Endothelial cell of hepatic sinusoid (primary cell): ENCODE results near the gene PTF1A.
"Not testable (repeated sequence)": the region's sequence is repeated elsewhere in the genome, so short reads cannot be mapped to it uniquely, and the experiment has no call there.

Source experiments
- in situ Hi-C: cut with HindIII; loops from 2 replicates; pipeline ENCODE4 v1.10.0; 2017; ENCODE audit warnings: low sequenced_read_pairs

PTF1A gene

DNA sequence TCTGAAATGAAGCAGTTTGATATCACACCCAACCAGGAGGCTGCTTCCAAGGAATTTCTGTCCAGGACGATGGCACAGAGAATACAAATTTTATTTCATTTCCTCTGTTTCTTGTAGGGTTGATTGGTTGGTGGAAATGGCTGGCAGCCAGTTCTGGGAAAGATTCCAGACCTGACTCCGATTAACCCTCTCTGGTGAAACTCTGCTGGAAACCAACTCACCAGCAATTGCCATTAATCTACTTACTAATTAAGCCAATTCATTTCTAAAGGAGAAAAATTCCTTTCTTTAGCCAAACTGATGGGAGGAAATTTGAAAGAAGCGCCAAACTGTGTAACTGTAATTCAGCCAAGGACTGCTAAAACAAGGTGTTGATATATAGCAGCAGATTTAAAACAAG, 10.7 kb downstream of the PTF1A start:
- in situ Hi-C loops: no loop called here

- in situ Hi-C loops: no loop called here
Measured at GRCh38 chr10:23203369-23204325, 11.5 kb downstream of the PTF1A start.

- in situ Hi-C loops: no loop called here
Measured at GRCh38 chr10:23204773-23205172, 12.7 kb downstream of the PTF1A start.

DNA sequence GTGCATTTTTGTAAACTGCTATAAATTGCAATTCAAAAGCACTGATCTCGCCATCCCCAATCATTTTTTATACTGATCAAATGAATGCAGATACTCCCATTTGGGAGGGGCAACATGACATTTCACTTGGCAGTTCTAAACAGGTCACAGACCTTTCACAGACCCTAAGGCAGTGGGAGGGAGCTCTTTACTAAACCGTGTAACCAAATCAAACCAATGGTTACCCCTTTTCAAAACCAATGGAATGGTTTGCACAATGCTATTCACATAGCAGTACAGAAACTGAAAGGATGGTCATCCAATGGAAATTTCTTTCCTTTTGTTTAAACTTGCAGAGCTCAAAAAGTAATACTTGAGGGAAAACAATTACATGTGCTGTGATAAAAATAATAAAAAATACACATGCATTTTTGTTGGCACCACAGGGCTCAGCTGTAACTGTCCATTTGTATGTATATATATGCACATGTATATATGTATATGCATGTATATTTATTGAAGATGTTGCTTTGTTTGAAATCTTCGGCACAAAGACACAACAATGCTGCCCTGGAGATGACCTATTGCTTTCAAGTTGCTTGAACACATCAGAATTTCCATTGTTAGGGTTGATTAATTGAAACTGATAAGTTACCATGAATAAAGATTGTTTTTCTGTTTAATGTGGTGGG, 14.0 kb downstream of the PTF1A start:
- in situ Hi-C loops: no loop called here

DNA sequence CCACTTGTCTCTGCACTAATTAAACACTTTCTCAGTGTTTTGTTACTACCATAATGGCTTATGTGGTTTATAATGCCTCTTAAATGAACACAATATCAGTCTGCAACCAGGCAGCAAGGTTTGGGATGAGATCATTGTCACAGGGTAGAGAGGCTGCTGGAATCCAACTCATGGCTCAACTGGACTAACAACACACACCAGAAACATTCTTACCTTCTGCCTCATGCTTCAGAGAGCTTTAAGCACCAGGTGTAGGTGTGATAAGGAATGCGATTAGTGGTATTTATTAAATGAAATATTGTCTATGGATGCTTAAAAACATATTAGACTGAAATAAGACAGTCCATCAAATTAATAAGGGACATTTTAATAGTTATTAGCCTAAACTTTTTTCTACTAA, 25.4 kb downstream of the PTF1A start:
- in situ Hi-C loops: no loop called here

- in situ Hi-C loops: no loop called here
Measured at GRCh38 chr10:23230582-23230981, 38.5 kb downstream of the PTF1A start.

GRCh38 chr10:23238015-23238414, 45.9 kb downstream of the PTF1A start:
- in situ Hi-C loops: no loop called here

- in situ Hi-C loops: not testable (repeated sequence)
Measured at GRCh38 chr10:23241779-23242178, 49.7 kb downstream of the PTF1A start.
